ENCODE results near the gene CAMK1D.

CAMK1D gene

DNA sequence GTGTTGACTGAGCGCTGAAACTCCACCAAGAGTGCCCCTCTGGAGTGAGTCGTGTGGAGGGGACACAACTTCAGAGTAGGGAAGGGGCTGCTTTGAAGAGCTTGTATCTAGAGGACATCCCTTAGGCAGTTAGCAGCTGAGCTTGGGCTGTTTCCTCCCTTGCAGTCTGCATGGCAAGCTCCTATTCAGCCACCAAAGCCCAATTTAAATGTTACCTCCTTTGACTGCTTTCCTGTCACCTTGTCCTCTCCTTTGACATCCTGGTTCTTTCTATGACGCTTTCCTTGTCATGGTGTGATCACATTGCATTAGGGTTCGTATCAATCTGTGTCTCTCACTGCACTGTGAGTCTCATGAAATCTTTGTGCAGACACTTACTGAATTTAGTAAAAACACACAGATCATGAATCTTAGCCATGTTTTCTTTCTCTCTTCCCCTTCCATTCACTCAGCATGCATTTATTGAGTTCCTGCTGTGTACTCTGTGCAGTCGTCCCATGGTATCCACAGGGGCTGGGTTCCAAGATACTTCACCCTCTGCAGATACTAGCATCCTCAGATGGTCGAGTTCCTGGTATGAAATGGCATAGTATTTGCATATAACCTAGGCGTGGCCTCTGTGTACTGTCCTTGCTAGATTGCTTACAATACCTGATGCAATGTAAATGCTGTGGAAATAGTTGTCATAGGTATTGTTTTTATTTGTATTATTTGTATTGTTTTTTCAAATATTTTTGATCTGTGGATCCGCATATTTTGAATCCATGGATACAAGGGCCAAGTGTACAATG is 423.6 kb downstream of the CAMK1D start:
- H3K4me3 Mint-ChIP-seq, result no peak overlapping the region
- H3K36me3 Mint-ChIP-seq (ENCODE audit: low read depth), result peaks cover 16% of the 10 kb centered on the region
- no peak for DNase-seq
- peaks cover 9% of the 10 kb centered on the region for H3K4me1 Mint-ChIP-seq
- no peaks in the 10 kb centered on the region for H3K27me3 Mint-ChIP-seq
- H3K27ac Mint-ChIP-seq, result no peak overlapping the region
- ATAC-seq, result no peak
- no peaks in the 10 kb centered on the region for H3K9me3 Mint-ChIP-seq

DNA sequence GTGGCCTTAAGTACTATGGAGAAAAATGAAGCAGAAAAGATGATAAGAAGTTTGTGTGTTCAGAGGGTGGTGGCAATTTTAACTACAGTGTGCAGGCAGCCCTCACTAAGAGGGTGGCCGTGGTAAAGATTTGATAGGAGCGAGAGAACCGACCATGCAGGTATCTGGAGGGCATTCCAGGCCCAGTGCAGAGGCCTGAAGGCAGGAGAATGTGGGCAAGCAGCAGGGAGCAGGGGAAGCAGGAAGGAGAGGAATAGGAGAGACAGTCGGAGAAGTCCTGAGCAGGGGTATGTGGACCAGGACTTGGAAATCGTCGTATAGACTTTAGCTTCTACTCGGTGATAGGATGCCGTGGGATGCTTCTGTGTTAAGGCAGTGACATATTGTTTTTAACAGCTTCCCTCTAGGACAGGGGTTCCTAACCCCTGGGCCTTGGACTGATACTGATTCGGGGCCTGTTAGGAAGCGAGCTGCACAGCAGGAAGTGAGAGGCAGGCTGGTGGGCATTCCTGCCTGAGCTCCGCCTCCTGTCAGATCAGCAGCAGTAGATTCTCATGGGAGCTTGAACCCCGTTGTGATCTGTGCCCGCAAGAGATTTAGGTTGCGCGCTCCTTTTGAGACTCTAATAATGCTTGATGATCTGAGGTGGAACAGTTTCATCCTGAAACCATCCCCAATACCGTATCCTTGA is 425.0 kb downstream of the CAMK1D start:
- no peak overlapping the region for H3K4me3 Mint-ChIP-seq
- H3K4me1 Mint-ChIP-seq, result peaks cover 16% of the 10 kb centered on the region
- no peaks in the 10 kb centered on the region for H3K27me3 Mint-ChIP-seq
- no peaks in the 10 kb centered on the region for H3K9me3 Mint-ChIP-seq
- no peak for DNase-seq
- H3K36me3 Mint-ChIP-seq (ENCODE audit: low read depth), result peaks cover 16% of the 10 kb centered on the region
- ATAC-seq, result no peak
- no peak overlapping the region for H3K27ac Mint-ChIP-seq

DNA sequence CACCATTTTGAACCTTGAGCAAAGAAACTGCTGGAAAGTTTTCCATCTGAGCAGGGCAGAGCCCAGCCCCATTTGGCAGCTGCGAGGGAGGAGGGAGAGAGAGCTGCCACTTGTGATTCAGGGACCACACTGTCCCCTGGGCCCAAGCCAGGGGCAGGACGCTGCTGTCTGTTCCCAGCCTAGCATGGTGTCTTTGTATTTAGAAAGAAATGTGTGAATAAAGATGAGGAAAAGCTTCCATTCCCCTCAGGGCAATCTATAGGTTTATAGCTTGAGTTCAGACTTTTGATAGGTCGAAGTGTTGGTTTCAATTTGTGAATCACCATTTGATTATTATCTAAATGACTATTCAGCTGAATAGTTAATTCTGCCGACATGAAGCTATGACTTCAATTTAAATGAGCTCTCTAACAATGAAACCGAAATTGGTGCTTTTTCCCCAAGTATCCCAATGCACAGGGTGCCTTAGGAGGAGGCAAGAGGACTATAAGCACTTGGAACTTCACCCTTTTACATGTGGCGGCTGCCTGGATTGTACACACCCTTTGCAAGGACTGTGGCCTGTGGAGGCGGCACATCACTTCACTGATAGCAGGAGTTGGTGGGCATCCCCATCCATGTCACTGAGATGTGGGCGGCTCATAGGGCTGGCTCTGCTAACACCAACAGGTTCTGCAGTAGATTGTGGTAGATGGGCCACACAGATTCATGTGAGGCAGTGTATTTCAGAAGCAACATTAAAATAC is 428.7 kb downstream of the CAMK1D start:
- ATAC-seq, result peak; percentile 71
- H3K36me3 Mint-ChIP-seq (ENCODE audit: low read depth), result peaks cover 3% of the 10 kb centered on the region
- peaks cover 35% of the 10 kb centered on the region for H3K4me1 Mint-ChIP-seq
- peak; percentile 6 for DNase-seq
- H3K9me3 Mint-ChIP-seq, result no peaks in the 10 kb centered on the region
- H3K27me3 Mint-ChIP-seq, result no peaks in the 10 kb centered on the region
- peak overlapping the region; percentile 43 for H3K27ac Mint-ChIP-seq
- H3K4me3 Mint-ChIP-seq, result no peak overlapping the region

DNA sequence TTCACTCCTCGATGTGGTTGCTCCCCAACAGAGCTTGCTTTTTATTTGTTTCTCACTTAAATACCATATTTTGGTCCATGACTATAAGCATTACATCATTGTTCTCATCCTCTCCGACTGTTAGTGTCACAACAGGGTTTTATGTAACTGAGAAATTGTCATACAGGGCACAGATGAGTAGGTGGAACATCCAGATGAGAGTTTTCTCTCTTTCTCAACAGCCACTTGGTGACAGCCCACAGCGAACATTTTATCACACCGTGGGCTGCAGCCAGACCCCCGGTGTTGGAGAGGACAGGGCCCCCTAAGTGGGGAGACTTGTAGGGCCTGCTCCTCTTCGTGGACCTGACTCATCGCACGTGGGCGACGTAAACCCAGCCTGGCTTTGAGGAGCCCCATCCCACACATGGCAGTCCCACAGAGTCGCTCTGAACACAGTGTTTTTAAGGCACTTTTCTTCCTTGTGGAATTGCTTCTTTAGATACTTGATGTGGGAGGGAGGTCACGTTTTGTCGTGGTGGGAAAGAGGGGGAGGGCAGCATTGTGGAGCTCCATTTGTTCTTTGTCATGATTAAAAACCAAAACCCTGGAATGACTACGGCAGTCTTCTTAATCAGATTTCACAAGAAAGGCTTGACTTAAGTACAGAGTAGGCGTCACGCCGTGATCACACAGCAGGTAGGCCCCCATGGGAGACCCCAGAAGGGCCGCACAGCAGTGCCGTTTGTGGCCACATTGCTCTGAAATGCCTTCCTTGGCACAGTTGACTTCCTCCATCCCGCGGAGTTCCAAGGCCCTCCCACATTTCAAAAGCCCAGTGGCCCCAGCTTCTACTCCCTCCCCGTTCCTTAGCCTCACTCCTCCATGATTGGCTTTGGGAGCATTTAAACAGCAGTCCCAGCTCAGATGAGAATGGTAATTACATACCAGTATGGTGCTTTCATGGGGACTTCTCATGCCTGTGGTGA is 431.6 kb downstream of the CAMK1D start:
- H3K36me3 Mint-ChIP-seq (ENCODE audit: low read depth), result peaks cover 3% of the 10 kb centered on the region
- H3K27me3 Mint-ChIP-seq, result no peaks in the 10 kb centered on the region
- DNase-seq (peak; percentile 17), ATAC-seq (peak; percentile 48)
- no peak overlapping the region for H3K4me3 Mint-ChIP-seq
- peaks cover 35% of the 10 kb centered on the region for H3K4me1 Mint-ChIP-seq
- peak overlapping the region; percentile 60 for H3K27ac Mint-ChIP-seq
- no peaks in the 10 kb centered on the region for H3K9me3 Mint-ChIP-seq

DNA sequence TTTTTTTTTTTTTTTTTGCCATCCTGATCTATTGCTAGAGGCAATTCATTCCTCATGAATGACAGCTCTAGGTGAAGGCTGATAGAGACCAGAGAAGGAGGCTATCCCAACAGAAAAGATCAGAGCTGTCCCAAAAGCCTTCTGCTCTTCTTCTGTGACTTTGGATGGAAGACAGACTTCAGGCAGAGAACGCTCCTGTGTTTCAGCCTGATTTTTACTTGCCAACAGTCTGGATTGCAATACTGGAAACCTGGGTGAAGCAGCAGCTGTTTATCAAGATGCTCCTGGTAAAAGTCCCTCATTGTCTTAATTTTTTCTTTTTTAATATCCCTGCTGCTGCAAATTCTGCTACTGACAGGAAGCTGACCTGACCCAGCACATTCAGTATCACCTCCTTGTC is 432.6 kb downstream of the CAMK1D start:
- no peaks in the 10 kb centered on the region for H3K27me3 Mint-ChIP-seq
- peaks cover 33% of the 10 kb centered on the region for H3K4me1 Mint-ChIP-seq

DNA sequence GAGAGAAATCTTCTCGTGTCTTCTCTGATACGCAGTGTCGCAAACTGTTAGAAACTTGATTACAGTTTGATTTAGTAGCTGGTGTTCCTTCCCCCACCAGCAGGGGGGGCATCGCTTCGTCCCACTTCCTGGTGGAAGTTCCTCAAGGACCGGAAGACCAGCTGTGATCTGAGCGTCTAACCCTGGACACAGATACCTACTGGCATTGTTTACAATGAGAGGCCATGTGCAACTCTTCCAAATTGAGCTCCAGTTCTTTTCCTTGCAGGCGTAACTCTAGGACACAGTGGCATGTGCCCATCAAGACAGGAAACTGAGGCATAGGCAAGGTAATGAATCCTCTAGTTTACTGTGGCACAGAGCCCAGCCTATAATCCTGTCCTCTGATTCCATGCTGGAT is 433.2 kb downstream of the CAMK1D start:
- Mint-ChIP-seq H3K27ac (no peak overlapping the region), H3K4me3 (no peak overlapping the region), H3K27me3 (no peaks in the 10 kb centered on the region), H3K36me3 (ENCODE audit: low read depth) (peaks cover 3% of the 10 kb centered on the region), H3K9me3 (no peaks in the 10 kb centered on the region), H3K4me1 (peaks cover 30% of the 10 kb centered on the region)
- ATAC-seq (no peak), DNase-seq (peak; percentile 56)

More for the DNA sequence above, 432.6 kb downstream of the CAMK1D start:
- ATAC-seq (no peak), DNase-seq (no peak)
- Mint-ChIP-seq H3K9me3 (no peaks in the 10 kb centered on the region), H3K27ac (no peak overlapping the region), H3K36me3 (ENCODE audit: low read depth) (peaks cover 3% of the 10 kb centered on the region), H3K4me3 (no peak overlapping the region)

DNA sequence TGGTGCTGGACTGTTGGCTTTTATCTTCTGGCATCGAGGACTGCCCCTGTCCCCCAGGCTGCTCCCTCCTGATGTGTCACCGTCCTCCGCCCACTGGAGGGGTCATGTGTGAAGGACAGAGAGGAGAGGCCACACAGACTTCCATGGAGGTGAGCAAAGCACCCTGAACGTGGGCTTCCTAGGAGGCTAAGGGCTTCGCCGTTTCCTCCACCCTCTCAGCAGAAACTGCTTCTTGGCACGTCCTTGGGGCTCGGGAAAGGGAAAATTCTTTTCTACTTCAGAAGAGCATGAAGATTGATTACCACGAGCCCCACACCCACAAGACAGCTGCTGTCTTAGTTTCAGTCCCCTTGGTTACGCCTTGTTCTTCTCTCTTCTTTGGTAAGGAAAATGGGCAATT is 433.9 kb downstream of the CAMK1D start:
- ATAC-seq (no peak), DNase-seq (no peak)
- Mint-ChIP-seq H3K27me3 (no peaks in the 10 kb centered on the region), H3K4me3 (no peak overlapping the region), H3K9me3 (no peaks in the 10 kb centered on the region), H3K27ac (no peak overlapping the region), H3K4me1 (peaks cover 23% of the 10 kb centered on the region), H3K36me3 (ENCODE audit: low read depth) (peaks cover 3% of the 10 kb centered on the region)

DNA sequence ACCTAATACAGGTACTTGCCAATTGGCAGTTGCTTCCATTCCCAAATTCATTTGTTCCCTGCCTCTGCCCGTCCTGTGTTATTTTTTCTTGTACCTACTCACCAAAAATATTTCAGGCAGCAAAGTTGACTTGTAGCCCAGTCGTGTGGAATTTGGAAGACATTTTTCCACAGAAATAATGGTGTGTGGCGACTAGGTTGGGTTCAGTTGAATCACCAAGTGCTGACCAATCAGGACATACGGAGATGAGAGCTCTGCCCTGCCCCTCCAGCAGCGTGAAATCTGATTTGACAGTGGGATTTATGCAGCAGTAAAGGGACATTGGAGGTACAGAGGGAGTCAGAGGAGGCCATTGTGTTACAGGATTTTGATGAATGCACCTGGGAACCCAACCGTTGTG is 435.3 kb downstream of the CAMK1D start:
- Mint-ChIP-seq H3K36me3 (ENCODE audit: low read depth) (peaks cover 7% of the 10 kb centered on the region), H3K9me3 (no peaks in the 10 kb centered on the region), H3K27me3 (no peaks in the 10 kb centered on the region), H3K27ac (no peak overlapping the region), H3K4me3 (no peak overlapping the region), H3K4me1 (peaks cover 18% of the 10 kb centered on the region)
- DNase-seq (no peak), ATAC-seq (no peak)

DNA sequence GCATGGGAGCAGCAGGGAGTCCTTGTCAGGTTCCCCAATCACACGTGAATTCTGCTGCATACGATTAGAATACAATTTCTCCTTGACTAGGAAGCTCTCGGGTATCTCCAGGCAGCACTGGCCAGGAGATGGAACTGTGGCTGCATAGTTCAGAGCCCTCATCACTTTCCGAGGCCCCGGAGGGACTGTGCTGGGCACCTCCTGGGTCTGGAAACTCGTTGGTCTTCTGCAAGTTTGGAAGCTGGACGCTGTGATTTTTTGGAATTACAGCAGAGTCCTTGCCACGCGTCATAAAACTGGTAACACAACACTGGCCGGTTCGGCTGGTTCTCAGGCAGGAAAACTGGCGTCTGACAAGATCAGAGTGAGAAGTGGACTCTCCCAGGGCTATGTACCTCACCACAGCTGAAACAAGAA is 436.1 kb downstream of the CAMK1D start:
- Mint-ChIP-seq H3K4me3 (no peak overlapping the region), H3K4me1 (peaks cover 16% of the 10 kb centered on the region), H3K27ac (no peak overlapping the region), H3K9me3 (no peaks in the 10 kb centered on the region), H3K36me3 (ENCODE audit: low read depth) (peaks cover 7% of the 10 kb centered on the region), H3K27me3 (no peaks in the 10 kb centered on the region)
- ATAC-seq (no peak), DNase-seq (no peak)

DNA sequence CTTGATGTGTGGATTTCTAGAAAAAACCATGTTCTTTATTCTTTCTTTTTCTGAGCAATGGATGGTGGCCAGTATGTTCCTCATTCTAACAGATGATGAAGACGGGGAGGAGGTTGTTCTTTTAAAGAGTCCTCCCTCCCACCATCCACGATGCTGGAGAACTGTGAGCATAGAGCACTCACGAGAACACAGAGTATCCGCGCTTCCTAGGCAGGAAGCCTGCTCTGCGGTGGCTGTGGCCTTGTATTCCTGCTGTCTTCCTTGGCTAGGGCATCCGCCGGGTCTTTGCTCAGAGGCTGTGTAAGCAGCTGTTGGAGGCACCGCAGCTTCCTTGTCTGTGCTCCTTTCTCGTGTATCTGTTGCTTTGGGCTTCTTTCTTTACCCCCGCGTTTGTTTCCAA is 437.9 kb downstream of the CAMK1D start:
- no peak for ATAC-seq
- Mint-ChIP-seq H3K4me1 (peaks cover 4% of the 10 kb centered on the region), H3K4me3 (no peak overlapping the region), H3K9me3 (no peaks in the 10 kb centered on the region), H3K27me3 (no peaks in the 10 kb centered on the region), H3K27ac (no peak overlapping the region), H3K36me3 (ENCODE audit: low read depth) (peaks cover 10% of the 10 kb centered on the region)
- DNase-seq, result no peak

DNA sequence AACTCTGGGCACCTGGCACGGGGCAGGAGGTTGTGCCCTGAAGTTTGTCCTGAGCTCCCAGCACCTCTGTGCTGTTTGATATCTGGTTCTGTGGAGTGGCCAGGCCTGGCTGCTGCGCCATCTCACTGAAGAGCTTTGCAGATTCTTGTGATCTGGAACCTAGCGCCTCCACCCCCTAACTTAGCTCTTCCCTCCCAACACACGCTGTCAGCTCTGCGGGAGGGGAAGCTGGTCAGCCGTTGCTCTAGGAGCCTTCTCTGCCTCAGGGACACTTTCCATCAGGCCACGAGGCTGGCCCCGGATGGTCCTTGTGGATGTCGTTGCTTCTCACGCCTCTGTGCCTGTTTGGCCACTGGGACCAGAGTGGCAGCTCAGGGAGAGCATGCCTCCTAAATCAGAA is 438.9 kb downstream of the CAMK1D start:
- H3K4me3 Mint-ChIP-seq, result no peak overlapping the region
- ATAC-seq, result no peak
- H3K36me3 Mint-ChIP-seq (ENCODE audit: low read depth), result peaks cover 7% of the 10 kb centered on the region
- no peaks in the 10 kb centered on the region for H3K9me3 Mint-ChIP-seq
- DNase-seq, result no peak
- H3K4me1 Mint-ChIP-seq, result no peaks in the 10 kb centered on the region
- H3K27ac Mint-ChIP-seq, result no peak overlapping the region
- no peaks in the 10 kb centered on the region for H3K27me3 Mint-ChIP-seq

DNA sequence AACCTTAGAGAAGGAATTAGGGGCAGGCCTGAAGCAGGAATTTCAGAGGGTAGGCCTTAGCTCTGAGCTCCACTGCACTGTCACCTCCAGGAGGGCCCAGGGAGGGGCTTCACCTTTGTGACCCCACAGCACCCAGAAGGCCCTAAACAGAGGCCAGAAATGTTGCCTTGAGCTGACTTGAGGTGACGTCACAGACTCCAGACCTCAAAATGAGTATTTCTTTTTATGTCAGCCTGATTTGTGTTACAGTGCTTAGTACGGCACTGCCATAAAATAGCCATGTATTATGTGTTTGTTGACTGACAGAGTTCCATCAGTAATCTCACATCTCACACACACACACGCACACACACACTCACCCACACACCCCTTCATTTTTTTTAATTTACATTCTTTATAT is 440.9 kb downstream of the CAMK1D start:
- Mint-ChIP-seq H3K36me3 (ENCODE audit: low read depth) (peaks cover 12% of the 10 kb centered on the region), H3K9me3 (no peaks in the 10 kb centered on the region), H3K4me1 (no peaks in the 10 kb centered on the region), H3K4me3 (no peak overlapping the region), H3K27me3 (no peaks in the 10 kb centered on the region), H3K27ac (no peak overlapping the region)
- DNase-seq (no peak), ATAC-seq (no peak)

DNA sequence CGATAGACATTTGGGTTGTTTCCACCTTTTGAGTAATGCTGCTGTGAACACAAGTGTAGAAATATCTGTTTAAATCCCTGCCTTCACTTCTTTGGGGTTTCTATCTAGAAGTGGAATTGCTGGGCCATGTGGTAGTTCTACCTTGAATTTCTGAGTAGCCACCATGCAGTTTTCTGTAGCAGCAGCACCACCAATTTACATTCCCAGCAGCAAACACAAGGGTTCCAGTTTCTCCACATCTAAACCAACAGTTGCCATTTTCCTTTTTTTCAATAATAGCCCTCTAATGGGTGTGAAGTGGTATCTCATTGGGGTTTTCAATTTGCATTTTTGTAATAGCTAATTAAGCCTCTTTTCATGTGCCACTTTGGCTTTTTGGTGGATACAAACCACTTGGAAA is 442.4 kb downstream of the CAMK1D start:
- Mint-ChIP-seq H3K9me3 (no peaks in the 10 kb centered on the region), H3K27ac (no peak overlapping the region), H3K36me3 (ENCODE audit: low read depth) (peaks cover 15% of the 10 kb centered on the region), H3K27me3 (no peaks in the 10 kb centered on the region), H3K4me1 (no peaks in the 10 kb centered on the region), H3K4me3 (no peak overlapping the region)
- no peak for ATAC-seq
- no peak for DNase-seq

Data from activated naive CD8-positive, alpha-beta T cell treated with anti-CD3 and anti-CD28 coated beads, Interleukin-2, amount 50 U/mL, for 24 hours (primary cell).